ENCODE measurements around the gene PLEKHJ1.
A peak's percentile ranks its signal among the peaks of the same experiment; 100 is the strongest.

The PLEKHJ1 gene

GRCh38 chr19:2233601-2234280, 2.4 kb downstream of the PLEKHJ1 start:
- DNase-seq = no peak

GRCh38 chr19:2232286-2233151, 3.6 kb downstream of the PLEKHJ1 start:
- no peak for DNase-seq

GRCh38 chr19:2231621-2232221, 4.4 kb downstream of the PLEKHJ1 start:
- peak in 1 of 2 donors; percentile 34 for DNase-seq

- DNase-seq = no peak
These were observed 5.2 kb downstream of the PLEKHJ1 start for GRCh38 chr19:2230807-2231533.

GRCh38 chr19:2230033-2230531, 6.0 kb downstream of the PLEKHJ1 start:
- DNase-seq = no peak

- DNase-seq = no peak
These were observed 6.8 kb downstream of the PLEKHJ1 start for GRCh38 chr19:2229103-2230032.

- DNase-seq = no peak
These were observed 7.7 kb downstream of the PLEKHJ1 start for GRCh38 chr19:2228157-2229030.

- no peak for DNase-seq
These were observed 8.5 kb downstream of the PLEKHJ1 start for GRCh38 chr19:2227415-2228156.

GRCh38 chr19:2226840-2227360, 9.2 kb downstream of the PLEKHJ1 start:
- no peak for DNase-seq

- DNase-seq = no peak
These were observed 9.9 kb downstream of the PLEKHJ1 start for GRCh38 chr19:2226051-2226839.

- no peak for DNase-seq
These were observed 10.6 kb downstream of the PLEKHJ1 start for GRCh38 chr19:2225415-2226050.

- DNase-seq = no peak
These were observed 11.3 kb downstream of the PLEKHJ1 start for GRCh38 chr19:2224754-2225349.

- no peak for DNase-seq
These were observed 12.2 kb downstream of the PLEKHJ1 start for GRCh38 chr19:2223959-2224358.

GRCh38 chr19:2223391-2223790, 12.7 kb downstream of the PLEKHJ1 start:
- no peak for DNase-seq

- DNase-seq = no peak
These were observed 14.2 kb downstream of the PLEKHJ1 start for GRCh38 chr19:2221918-2222317.

GRCh38 chr19:2221250-2221831, 14.8 kb downstream of the PLEKHJ1 start:
- no peak for DNase-seq

- DNase-seq = no peak
These were observed 16.4 kb downstream of the PLEKHJ1 start for GRCh38 chr19:2219726-2220125.

GRCh38 chr19:2217591-2217990, 18.5 kb downstream of the PLEKHJ1 start:
- no peak for DNase-seq
